Heart left ventricle (tissue), 16 donors: Measurements from ENCODE around the gene TUT4. TPM values are rescaled to one million over a fixed set of nuclear protein-coding genes. Genes with fewer than 3 reads are reported as not detected.

Experiments used
- ATAC-seq, 4 donors: fragments of 200-7000 bp; cut with Tn5 transposase; one replicate each; pipeline ENCODE4 v1.9.1; 2020 to 2022; ENCODE audit warnings: moderate library complexity in 4 of 4, mild to moderate bottlenecking in 3 of 4, moderate number of reproducible peaks in 1 of 4
- DNase-seq, 5 donors: peaks; one replicate each; pipeline ENCODE4 v3.0.0-alpha.2; 2020
- H3K27ac ChIP-seq, 12 donors: fragments of 200-600 bp; sonication (generic) in 4 of 12; one replicate each; pipeline versions ENCODE4 v1.5.0 to v1.8.0; 2016 to 2022; ENCODE audit warnings: mild to moderate bottlenecking in 2 of 12
- H3K27me3 ChIP-seq, 9 donors: fragments of 200-600 bp; sonication (generic) in 2 of 9; one replicate each; pipeline versions ENCODE4 v1.5.1 to v1.8.0; 2016 to 2022; ENCODE audit warnings: mild to moderate bottlenecking in 3 of 9
- H3K36me3 ChIP-seq, 9 donors: fragments of 200-600 bp; sonication (generic) in 2 of 9; one replicate each; pipeline versions ENCODE4 v1.5.0 to v1.8.0; 2018 to 2022; ENCODE audit warnings: mild to moderate bottlenecking in 2 of 9
- H3K4me1 ChIP-seq, 12 donors: fragments of 200-600 bp; sonication (generic) in 4 of 12; one replicate each; pipeline versions ENCODE4 v1.5.0 to v1.8.0; 2016 to 2022; ENCODE audit warnings: mild to moderate bottlenecking in 3 of 12
- H3K4me3 ChIP-seq, 12 donors: fragments of 200-600 bp; sonication (generic) in 4 of 12; one replicate each; pipeline versions ENCODE4 v1.5.0 to v1.8.0; 2017 to 2022; ENCODE audit warnings: mild to moderate bottlenecking in 9 of 12, moderate library complexity in 4 of 12
- H3K9me3 ChIP-seq, 12 donors: fragments of 200-600 bp; sonication (generic) in 4 of 12; one replicate each; pipeline versions ENCODE4 v1.5.0 to v1.8.0; 2016 to 2022; ENCODE audit warnings: mild to moderate bottlenecking in 1 of 12
- CTCF ChIP-seq, 12 donors: fragments of 200-600 bp; sonication (generic) in 4 of 12; IDR thresholded peaks; one replicate each; pipeline versions ENCODE4 v1.5.0 to v1.8.0; 2018 to 2022; ENCODE audit warnings: antibody characterized with exemption in 12 of 12, mild to moderate bottlenecking in 5 of 12
- POLR2A ChIP-seq, 2 donors: fragments of 450-650 bp; IDR thresholded peaks; one replicate each; pipeline ENCODE4 v1.6.1; 2017; ENCODE audit warnings: antibody characterized with exemption in 2 of 2, mild to moderate bottlenecking in 2 of 2, moderate library complexity in 2 of 2
- WGBS, 4 donors: extraction: QIAGEN DNeasy Blood & Tissue Kit in 2 of 4; methylation state at CpG; one replicate each; pipeline versions ENCODE4 v1.1.5 to v1.1.7; 2013 to 2018; 5-methylcytosine and 5-hydroxymethylcytosine counted together
- intact Hi-C, 10 donors: fragments of 100-400 bp; cut with DNase I; formaldehyde crosslinking; loops; one replicate each; pipeline versions ENCODE4 v1.11.1 to v1.14.2; 2022
- polyA plus RNA-seq, 2 donors: library from polyadenylated mRNA; stranded (reverse); fragments of 200-250 nt; gene quantifications; one replicate each; pipeline ENCODE4 v1.2.3, GENCODE V29; 2013
- total RNA-seq, 9 donors: library from RNA; depleted of rRNA in 2 of 9; stranded (reverse); fragments of >200 nt in 2 of 9; fragmentation: NEBNext Ultra II Directional in 3 of 9; extraction: Animal tissue kit (Norgen Biotek cat#: 25700) in 3 of 9; gene quantifications; one replicate each; pipeline versions ENCODE4 v1.1.0 to v1.2.4, GENCODE V29; 2016 to 2023
- donor health status: ischemic (EF 13 %, LVEDD 7.1; RV severe dilation, severe dysfunction).
- donor health status: healthy with polysubstance abuse.
- donor health status: DM: no; HTN: yes; CAD: no.
- donor health status: DM: no; HTN: no; CAD: no.
- donor health status: ischemic (EF 25% LVEDD 6.9; RV normal size, moderate dysfunction).
- donor health status: ischemic (EF 25% LVEDD 5.7; RV mildly dilated, moderate dysfunction).
- donor health status: healthy.
- donor health status: DM: yes; HTN: yes; CAD: no.
- donor health status: ischemic (EF 35%, LVEDD 5.7; RV mildly dilated, moderate dysfunction).
- donor health status: nonischemic (EF 11% LVEDD 7.7; RV severe dilation, severe dysfunction).
- donor health status: DM: yes; HTN: yes; CAD: no.
- donor health status: PGD.
- donor health status: ischemic (EF 29% LVEDD 5.4; RV normal size, mild dysfunction).
- donor health status: nonischemic (EF 23%, LVEDD 6.1; RV moderate dilation, normal function).

The TUT4 gene
- total and polyA plus RNA-seq, 11 donors: 14.8 to 43.8 (median 30.4) TPM

GRCh38 chr1:52562766-52563165, 9.9 kb upstream of the TUT4 start:
- ATAC-seq: no peak
- intact Hi-C loops: no loop called here
- Histone ChIP-seq H3K36me3 (no peaks in the 10 kb centered on the region), H3K9me3 (no peaks in the 10 kb centered on the region), H3K4me1 (no peaks in the 10 kb centered on the region), H3K27me3 (peaks cover 0 to 11% (median 0%) of the 10 kb centered on the region in 9 donors), H3K27ac (no peak overlapping the region), H3K4me3 (no peak overlapping the region)
- WGBS, 4 donors: 86 to 90% (median 88%) methylated on average over 3 of the region's 3 CpGs
- no peak for DNase-seq
- TF ChIP-seq POLR2A (IDR thresholded peaks at IDR 0.05) (no peak), CTCF (IDR thresholded peaks at IDR 0.05) (no peak)

- intact Hi-C loops: loop anchor here in 7 of 10 donors (5.0 to 10.0 kb wide), 4 partner anchors 42 to 125 kb away; partner anchors contain the start of gene GPX7 (in 4 of the 7)
- Histone ChIP-seq H3K27ac (no peak overlapping the region), H3K4me3 (no peak overlapping the region), H3K4me1 (peaks cover 0 to under 1% (median 0%) of the 10 kb centered on the region in 12 donors), H3K36me3 (no peaks in the 10 kb centered on the region), H3K9me3 (no peaks in the 10 kb centered on the region), H3K27me3 (peaks cover 0 to 11% (median 0%) of the 10 kb centered on the region in 9 donors)
- DNase-seq (no peak), ATAC-seq (no peak)
- WGBS, 4 donors: 89 to 96% (median 93%) methylated on average over 2 of the region's 2 CpGs
- no peak for TF ChIP-seq POLR2A (IDR thresholded peaks at IDR 0.05)
- TF ChIP-seq CTCF (IDR thresholded peaks at IDR 0.05): no peak
Observed at GRCh38 chr1:52559875-52560274, 7.0 kb upstream of the TUT4 start.

- Histone ChIP-seq H3K4me3 (no peak overlapping the region), H3K27ac (no peak overlapping the region), H3K4me1 (peaks cover 0 to 9% (median 5%) of the 10 kb centered on the region in 12 donors), H3K27me3 (peaks cover 0 to 11% (median 0%) of the 10 kb centered on the region in 9 donors), H3K9me3 (no peaks in the 10 kb centered on the region), H3K36me3 (no peaks in the 10 kb centered on the region)
- ATAC-seq (no peak), DNase-seq (no peak)
- no peak for TF ChIP-seq POLR2A (IDR thresholded peaks at IDR 0.05)
- TF ChIP-seq CTCF (IDR thresholded peaks at IDR 0.05): no peak
- intact Hi-C loops: loop anchor here in 7 of 10 donors (5.0 to 10.0 kb wide), 4 partner anchors 43 to 126 kb away; partner anchors contain the start of gene GPX7 (in 4 of the 7)
- WGBS, 4 donors: 51 to 67% (median 57%) methylated on average over 2 of the region's 2 CpGs
Observed at GRCh38 chr1:52558941-52559340, 6.0 kb upstream of the TUT4 start.

- H3K36me3 ChIP-seq: no peaks in the 10 kb centered on the region
- DNase-seq: no peak
- H3K4me3 ChIP-seq: no peak overlapping the region
- H3K27ac ChIP-seq: no peak overlapping the region
- no peak for TF ChIP-seq CTCF (IDR thresholded peaks at IDR 0.05)
- no peak for TF ChIP-seq POLR2A (IDR thresholded peaks at IDR 0.05)
- H3K9me3 ChIP-seq: no peaks in the 10 kb centered on the region
- peaks cover 0 to 15% (median 8%) of the 10 kb centered on the region in 12 donors for H3K4me1 ChIP-seq
- intact Hi-C loops: loop anchor here in 7 of 10 donors (5.0 to 10.0 kb wide), 4 partner anchors 46 to 128 kb away; partner anchors contain the start of gene GPX7 (in 4 of the 7)
- H3K27me3 ChIP-seq: peaks cover 0 to 11% (median 0%) of the 10 kb centered on the region in 9 donors
- 82 to 90% (median 85%) methylated on average over 4 of the region's 4 CpGs for whole genome bisulfite sequencing, 4 donors
- ATAC-seq: no peak
Observed at GRCh38 chr1:52556641-52557360, 3.9 kb upstream of the TUT4 start.
